ENCODE data around the gene SLC44A3. TPM values are rescaled to one million over a fixed set of nuclear protein-coding genes. Genes with fewer than 3 reads are reported as not detected.

Gene SLC44A3
- total and polyA plus RNA-seq, 3 donors from 2014 or later = 2.7 to 6.4 (median 3.4) TPM

DNA sequence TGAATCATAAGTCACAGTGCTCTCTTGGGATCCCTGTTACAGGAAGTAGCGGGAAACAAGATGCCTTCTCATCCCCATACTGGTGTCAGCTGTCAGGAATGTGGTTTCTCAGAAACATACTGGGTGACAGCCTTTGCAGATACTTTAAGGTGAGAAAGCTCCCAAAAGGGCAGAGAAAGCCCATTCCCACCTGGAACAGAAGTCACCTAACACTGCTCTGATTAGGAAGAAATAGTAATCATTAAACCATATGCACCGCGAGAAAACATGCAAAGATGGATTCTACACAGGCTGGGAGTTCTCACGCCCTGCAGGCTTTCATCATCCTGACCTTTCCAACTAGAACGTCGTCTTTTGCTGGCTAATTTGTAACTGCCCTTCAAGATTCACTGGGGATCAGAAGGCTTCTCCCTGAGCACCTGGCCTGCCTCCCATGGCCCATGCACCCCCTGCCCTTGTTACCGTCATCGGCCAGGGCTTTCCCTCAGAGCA is 46.2 kb upstream of the SLC44A3 start:
- Histone ChIP-seq H3K27me3 (no peaks in the 10 kb centered on the region), H3K4me1 (no peaks in the 10 kb centered on the region), H3K36me3 (ENCODE audit: low read depth, missing control alignments) (no peaks in the 10 kb centered on the region), H3K4me3 (no peak overlapping the region), H3K9me3 (no peaks in the 10 kb centered on the region), H3K27ac (no peak overlapping the region)
- no peak for TF ChIP-seq POLR2A (IDR thresholded peaks at IDR 0.05)
- TF ChIP-seq, protein P1, sequence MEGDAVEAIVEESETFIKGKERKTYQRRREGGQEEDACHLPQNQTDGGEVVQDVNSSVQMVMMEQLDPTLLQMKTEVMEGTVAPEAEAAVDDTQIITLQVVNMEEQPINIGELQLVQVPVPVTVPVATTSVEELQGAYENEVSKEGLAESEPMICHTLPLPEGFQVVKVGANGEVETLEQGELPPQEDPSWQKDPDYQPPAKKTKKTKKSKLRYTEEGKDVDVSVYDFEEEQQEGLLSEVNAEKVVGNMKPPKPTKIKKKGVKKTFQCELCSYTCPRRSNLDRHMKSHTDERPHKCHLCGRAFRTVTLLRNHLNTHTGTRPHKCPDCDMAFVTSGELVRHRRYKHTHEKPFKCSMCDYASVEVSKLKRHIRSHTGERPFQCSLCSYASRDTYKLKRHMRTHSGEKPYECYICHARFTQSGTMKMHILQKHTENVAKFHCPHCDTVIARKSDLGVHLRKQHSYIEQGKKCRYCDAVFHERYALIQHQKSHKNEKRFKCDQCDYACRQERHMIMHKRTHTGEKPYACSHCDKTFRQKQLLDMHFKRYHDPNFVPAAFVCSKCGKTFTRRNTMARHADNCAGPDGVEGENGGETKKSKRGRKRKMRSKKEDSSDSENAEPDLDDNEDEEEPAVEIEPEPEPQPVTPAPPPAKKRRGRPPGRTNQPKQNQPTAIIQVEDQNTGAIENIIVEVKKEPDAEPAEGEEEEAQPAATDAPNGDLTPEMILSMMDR (IDR thresholded peaks at IDR 0.05) = no peak
- intact Hi-C loops (cut with DNase I; ENCODE audit: low total_unique reads) = no loop called here
- DNase-seq = no peak
- WGBS, 2 donors = 87 to 89% methylated on average over 8 of the region's 8 CpGs

DNA sequence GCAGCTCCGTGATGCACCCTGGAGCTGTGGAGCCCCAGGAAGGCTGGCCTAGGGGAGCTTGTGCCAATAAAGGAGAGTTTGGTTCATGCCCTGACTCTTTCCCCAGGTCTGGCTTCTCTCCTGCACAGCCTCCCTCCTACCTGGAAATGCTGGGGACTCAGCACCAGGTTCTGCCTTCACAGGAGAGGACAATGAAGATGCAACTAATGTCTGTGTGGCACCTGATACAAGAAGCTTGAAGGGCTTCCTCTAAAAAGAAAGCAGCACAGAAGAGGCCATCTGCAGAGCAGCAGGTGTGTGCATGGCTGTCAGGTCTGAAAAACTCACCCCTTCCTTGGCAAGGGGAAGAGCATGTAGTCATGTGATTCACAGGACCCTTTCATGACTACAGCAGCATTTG is 43.7 kb upstream of the SLC44A3 start:
- H3K27me3 ChIP-seq = no peaks in the 10 kb centered on the region
- no peak overlapping the region for H3K27ac ChIP-seq
- H3K4me1 ChIP-seq = no peaks in the 10 kb centered on the region
- 100% methylated on average over 1 of the region's 1 CpG; no CpG with 5 or more reads in 1 of the 2 donors for WGBS, 2 donors
- H3K9me3 ChIP-seq = no peaks in the 10 kb centered on the region
- intact Hi-C loops (cut with DNase I; ENCODE audit: low total_unique reads) = no loop called here
- TF ChIP-seq, protein P1 (IDR thresholded peaks at IDR 0.05) = no peak
- no peak overlapping the region for H3K4me3 ChIP-seq
- H3K36me3 ChIP-seq (ENCODE audit: low read depth, missing control alignments) = no peaks in the 10 kb centered on the region
- no peak for DNase-seq

DNA sequence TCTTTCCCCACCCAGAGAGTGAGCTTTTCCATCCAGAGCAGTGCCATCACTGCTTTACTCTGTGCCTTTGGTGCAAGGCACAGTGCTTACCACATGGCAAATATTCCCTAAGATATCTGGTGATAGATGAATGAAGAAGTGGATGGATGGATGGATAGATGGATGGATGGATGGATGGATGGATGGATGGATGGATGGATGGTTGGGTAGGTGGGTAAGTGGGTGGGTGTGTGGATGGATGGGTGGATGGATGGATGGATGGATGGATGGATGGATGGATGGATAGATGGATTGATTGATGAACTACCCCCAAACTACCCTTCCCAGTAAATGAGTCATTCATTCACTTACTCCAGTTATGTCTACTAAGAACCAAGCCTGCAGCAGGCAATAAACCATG is 42.9 kb upstream of the SLC44A3 start:
- no peaks in the 10 kb centered on the region for H3K27me3 ChIP-seq
- no peaks in the 10 kb centered on the region for H3K4me1 ChIP-seq
- no peak overlapping the region for H3K27ac ChIP-seq
- no peak for DNase-seq
- TF ChIP-seq POLR2A (IDR thresholded peaks at IDR 0.05) = no peak
- TF ChIP-seq, protein P1 (IDR thresholded peaks at IDR 0.05) = no peak
- H3K4me3 ChIP-seq = no peak overlapping the region
- intact Hi-C loops (cut with DNase I; ENCODE audit: low total_unique reads) = no loop called here
- H3K36me3 ChIP-seq (ENCODE audit: low read depth, missing control alignments) = no peaks in the 10 kb centered on the region
- no peaks in the 10 kb centered on the region for H3K9me3 ChIP-seq

DNA sequence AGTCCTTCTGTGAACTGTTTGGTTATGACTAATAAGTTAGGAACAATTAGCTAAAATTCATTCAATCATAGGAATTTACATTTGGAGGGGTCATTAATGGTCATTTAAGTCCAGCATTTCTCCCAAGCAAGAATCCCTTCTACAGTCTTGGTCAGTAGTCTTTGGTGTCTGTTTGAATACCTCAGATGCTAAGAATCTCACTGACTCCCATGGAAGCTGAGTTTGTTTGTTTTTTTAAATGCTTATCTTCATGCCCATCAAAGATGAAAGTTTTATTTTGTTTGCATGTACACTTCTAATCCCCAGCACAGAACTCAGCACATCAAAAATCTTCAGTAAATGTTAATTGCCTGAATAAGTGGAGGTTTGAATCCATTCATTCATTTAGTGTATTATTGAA is 41.3 kb upstream of the SLC44A3 start:
- Histone ChIP-seq H3K4me1 (peaks cover 8% of the 10 kb centered on the region), H3K36me3 (ENCODE audit: low read depth, missing control alignments) (no peaks in the 10 kb centered on the region), H3K9me3 (no peaks in the 10 kb centered on the region), H3K4me3 (no peak overlapping the region), H3K27me3 (no peaks in the 10 kb centered on the region), H3K27ac (no peak overlapping the region)
- intact Hi-C loops (cut with DNase I; ENCODE audit: low total_unique reads) = no loop called here
- no peak for DNase-seq
- TF ChIP-seq, protein P1 (IDR thresholded peaks at IDR 0.05) = no peak
- TF ChIP-seq POLR2A (IDR thresholded peaks at IDR 0.05) = no peak

DNA sequence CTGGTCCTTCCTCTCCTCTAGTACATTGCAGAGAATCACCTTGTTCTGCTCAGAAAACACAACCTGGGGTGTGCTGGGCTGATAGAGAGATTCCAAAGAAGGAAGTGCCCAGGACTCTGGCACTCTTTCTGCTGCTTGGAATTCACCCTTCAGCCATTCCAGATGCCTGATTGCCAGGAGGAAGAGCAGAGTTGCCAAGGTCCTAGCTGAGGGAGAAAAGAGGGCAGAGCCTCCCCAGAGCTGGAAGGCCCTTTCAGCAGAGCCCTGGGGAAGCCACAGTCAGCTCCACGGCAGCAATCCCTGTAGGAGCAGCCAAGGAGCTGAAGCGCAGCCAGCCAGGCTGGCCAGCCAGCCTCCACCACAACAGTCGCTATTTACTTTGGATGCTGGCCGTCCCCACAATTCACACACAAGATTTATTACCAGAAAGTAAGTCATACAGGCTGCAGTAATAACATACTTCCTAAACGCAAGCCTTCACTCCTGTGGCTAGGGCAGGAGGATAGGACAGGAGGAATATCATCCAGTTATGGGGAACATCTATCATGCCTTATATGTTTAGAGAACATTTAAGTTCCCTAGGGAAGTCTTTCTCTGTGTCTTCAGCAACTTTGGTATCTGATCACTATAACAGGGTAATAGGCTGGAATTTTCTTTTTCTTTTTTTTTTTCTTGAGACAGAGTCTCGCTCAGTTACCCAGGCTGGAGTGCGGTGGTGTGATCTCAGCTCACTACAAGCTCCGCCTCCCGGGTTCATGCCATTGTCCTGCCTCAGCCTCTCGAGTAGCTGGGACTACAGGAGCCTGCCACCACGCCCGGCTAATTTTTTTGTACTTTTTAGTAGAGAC is 36.6 kb upstream of the SLC44A3 start:
- no peaks in the 10 kb centered on the region for H3K27me3 ChIP-seq
- TF ChIP-seq POLR2A (IDR thresholded peaks at IDR 0.05) = no peak
- intact Hi-C loops (cut with DNase I; ENCODE audit: low total_unique reads) = no loop called here
- peak overlapping the region; percentile 13 to 47 for H3K27ac ChIP-seq
- peaks cover 12% of the 10 kb centered on the region for H3K4me1 ChIP-seq
- DNase-seq = peak; percentile 72
- no peaks in the 10 kb centered on the region for H3K9me3 ChIP-seq
- H3K4me3 ChIP-seq = no peak overlapping the region
- no peaks in the 10 kb centered on the region for H3K36me3 ChIP-seq (ENCODE audit: low read depth, missing control alignments)
- WGBS, 2 donors = 28 to 52% methylated on average over 12 of the region's 12 CpGs
